Brain microvascular endothelial cell (primary cell): Measurements from ENCODE around the gene TTC4.

Source experiments
- DNase-seq: peaks from one replicate; pipeline ENCODE4 v3.0.0-alpha.2; 2020
- H3K27ac ChIP-seq: fragments of 250-450 bp; sonication (Bioruptor Pico); 2 replicates; pipeline ENCODE4 v1.5.1; 2020; ENCODE audit warnings: mild to moderate bottlenecking, moderate library complexity
- H3K27me3 ChIP-seq: fragments of 250-450 bp; sonication (Bioruptor Pico); replicated peaks from 2 replicates; pipeline ENCODE4 v1.5.1; 2020; ENCODE audit warnings: mild to moderate bottlenecking
- H3K36me3 ChIP-seq: fragments of 250-450 bp; sonication (Bioruptor Pico); replicated peaks from 2 replicates; pipeline ENCODE4 v1.5.1; 2020; ENCODE audit warnings: mild to moderate bottlenecking
- H3K4me3 ChIP-seq: 2 replicates; pipeline ENCODE4 v1.5.1; 2011; ENCODE audit warnings: low read depth, mild to moderate bottlenecking, control low read depth, low read length, moderate library complexity
- CTCF ChIP-seq: IDR thresholded peaks from 2 replicates; pipeline ENCODE4 v1.5.1; 2011; ENCODE audit warnings: low read depth, mild to moderate bottlenecking, moderate library complexity, low read length, control low read depth, inconsistent platforms; ENCODE audit errors: missing control alignments
- in situ Hi-C: cut with HindIII; loops from 2 replicates; pipeline ENCODE4 v1.10.0; 2017; ENCODE audit warnings: low sequenced_read_pairs, low pct_ligation_motif_present

Gene TTC4

GRCh38 chr1:54724771-54725170 lies 9.1 kb downstream of the TTC4 start:
- Histone ChIP-seq H3K36me3 (peaks cover 59% of the 10 kb centered on the region), H3K4me3 (no peak overlapping the region), H3K27ac (no peak overlapping the region), H3K27me3 (no peaks in the 10 kb centered on the region)
- DNase-seq, result no peak
- in situ Hi-C loops, result no loop called here
- TF ChIP-seq CTCF, result no peak

GRCh38 chr1:54728027-54728426 lies 12.4 kb downstream of the TTC4 start:
- no peak overlapping the region for H3K4me3 ChIP-seq
- no peak for DNase-seq
- in situ Hi-C loops, result no loop called here
- no peak overlapping the region for H3K27ac ChIP-seq
- H3K36me3 ChIP-seq, result peaks cover 57% of the 10 kb centered on the region
- no peak for TF ChIP-seq CTCF
- H3K27me3 ChIP-seq, result no peaks in the 10 kb centered on the region

GRCh38 chr1:54736685-54737084 lies 21.0 kb downstream of the TTC4 start:
- no peak for TF ChIP-seq CTCF
- Histone ChIP-seq H3K27me3 (no peaks in the 10 kb centered on the region), H3K27ac (no peak overlapping the region), H3K4me3 (no peak overlapping the region), H3K36me3 (peaks cover 61% of the 10 kb centered on the region)
- in situ Hi-C loops, result no loop called here
- no peak for DNase-seq

GRCh38 chr1:54738244-54738643 lies 22.6 kb downstream of the TTC4 start:
- in situ Hi-C loops, result no loop called here
- Histone ChIP-seq H3K4me3 (no peak overlapping the region), H3K27me3 (no peaks in the 10 kb centered on the region), H3K36me3 (peaks cover 59% of the 10 kb centered on the region), H3K27ac (no peak overlapping the region)
- no peak for TF ChIP-seq CTCF
- DNase-seq, result no peak

GRCh38 chr1:54741531-54741930 lies 25.9 kb downstream of the TTC4 start:
- H3K36me3 ChIP-seq, result peaks cover 45% of the 10 kb centered on the region
- H3K4me3 ChIP-seq, result no peak overlapping the region
- TF ChIP-seq CTCF, result no peak
- no peak for DNase-seq
- no peak overlapping the region for H3K27ac ChIP-seq
- no peaks in the 10 kb centered on the region for H3K27me3 ChIP-seq
- in situ Hi-C loops, result no loop called here

GRCh38 chr1:54742282-54742681 lies 26.6 kb downstream of the TTC4 start:
- Histone ChIP-seq H3K27me3 (no peaks in the 10 kb centered on the region), H3K4me3 (no peak overlapping the region), H3K36me3 (peaks cover 37% of the 10 kb centered on the region), H3K27ac (no peak overlapping the region)
- TF ChIP-seq CTCF, result no peak
- in situ Hi-C loops, result no loop called here
- peak; percentile 10 for DNase-seq
